SW 1271 (cell line): Measurements from ENCODE around the gene WSCD2.
A peak's percentile ranks its signal among the peaks of the same experiment; 100 is the strongest.

Experiments
- DNase-seq, 2 experiments: peaks; one replicate each; lab custom pipeline; 2025; lab: John Stamatoyannopoulos, UW

WSCD2 gene

GRCh38 chr12:108166505-108166904, 37.4 kb downstream of the WSCD2 start:
- DNase-seq: no peak

GRCh38 chr12:108167974-108168373, 38.9 kb downstream of the WSCD2 start:
- DNase-seq: no peak

GRCh38 chr12:108169708-108170107, 40.6 kb downstream of the WSCD2 start:
- no peak for DNase-seq

- no peak for DNase-seq
These were observed 41.1 kb downstream of the WSCD2 start for GRCh38 chr12:108170164-108170563.

GRCh38 chr12:108172033-108172432, 42.9 kb downstream of the WSCD2 start:
- DNase-seq: no peak

- no peak for DNase-seq
These were observed 44.1 kb downstream of the WSCD2 start for GRCh38 chr12:108173160-108173559.

- no peak for DNase-seq
These were observed 44.8 kb downstream of the WSCD2 start for GRCh38 chr12:108173892-108174291.

- DNase-seq: no peak
These were observed 45.6 kb downstream of the WSCD2 start for GRCh38 chr12:108174641-108175040.

GRCh38 chr12:108175310-108175709, 46.2 kb downstream of the WSCD2 start:
- no peak for DNase-seq

- no peak for DNase-seq
These were observed 47.2 kb downstream of the WSCD2 start for GRCh38 chr12:108176292-108176691.

GRCh38 chr12:108177131-108177530, 48.0 kb downstream of the WSCD2 start:
- DNase-seq: no peak

- no peak for DNase-seq
These were observed 50.2 kb downstream of the WSCD2 start for GRCh38 chr12:108179305-108179704.

- no peak for DNase-seq
These were observed 51.4 kb downstream of the WSCD2 start for GRCh38 chr12:108180255-108181094.

GRCh38 chr12:108181095-108181454, 52.0 kb downstream of the WSCD2 start:
- DNase-seq: no peak

- no peak for DNase-seq
These were observed 53.0 kb downstream of the WSCD2 start for GRCh38 chr12:108182096-108182495.

GRCh38 chr12:108185002-108185401, 55.9 kb downstream of the WSCD2 start:
- no peak for DNase-seq

GRCh38 chr12:108187831-108188230, 58.7 kb downstream of the WSCD2 start:
- DNase-seq: no peak

GRCh38 chr12:108190529-108190928, 61.4 kb downstream of the WSCD2 start:
- no peak for DNase-seq

GRCh38 chr12:108191086-108191485, 62.0 kb downstream of the WSCD2 start:
- no peak for DNase-seq

GRCh38 chr12:108191938-108192337, 62.9 kb downstream of the WSCD2 start:
- no peak for DNase-seq

GRCh38 chr12:108193493-108193892, 64.4 kb downstream of the WSCD2 start:
- no peak for DNase-seq

- DNase-seq: peak in 1 of 2 experiments; percentile 43
These were observed 64.8 kb downstream of the WSCD2 start for GRCh38 chr12:108193917-108194316.

- DNase-seq: no peak
These were observed 65.5 kb downstream of the WSCD2 start for GRCh38 chr12:108194585-108194984.

GRCh38 chr12:108196319-108196718, 67.2 kb downstream of the WSCD2 start:
- DNase-seq: no peak
